ENCODE measurements around the gene MFF.
"Not testable (repeated sequence)": the region's sequence is repeated elsewhere in the genome, so short reads cannot be mapped to it uniquely, and the experiment has no call there.

Gene MFF

DNA sequence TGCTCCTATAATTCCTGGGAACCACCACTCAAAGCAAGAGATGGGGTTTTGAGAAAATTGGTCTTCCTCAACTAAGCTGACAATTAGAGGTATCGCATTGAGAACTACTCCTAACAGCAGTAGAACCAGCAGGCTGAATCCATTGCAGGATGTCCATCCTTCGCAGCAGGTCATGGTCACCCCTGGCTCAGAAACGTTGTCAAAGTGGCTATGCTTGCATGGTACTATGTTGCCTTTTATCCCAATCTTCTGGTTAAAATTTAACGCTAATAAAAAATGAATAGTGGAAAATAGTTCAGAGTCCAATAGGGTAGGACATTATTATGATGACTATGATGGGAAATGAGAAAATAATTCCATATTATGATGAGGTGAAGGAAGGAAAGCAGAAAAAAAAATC is 54.0 kb downstream of the MFF start, which contains the start of gene TM4SF20:
TM4SF20 (minus strand) TSS at position 212 of the 400 bp plus-strand sequence; CDS start at position 174, 38 bp downstream.
- no peak for DNase-seq

DNA sequence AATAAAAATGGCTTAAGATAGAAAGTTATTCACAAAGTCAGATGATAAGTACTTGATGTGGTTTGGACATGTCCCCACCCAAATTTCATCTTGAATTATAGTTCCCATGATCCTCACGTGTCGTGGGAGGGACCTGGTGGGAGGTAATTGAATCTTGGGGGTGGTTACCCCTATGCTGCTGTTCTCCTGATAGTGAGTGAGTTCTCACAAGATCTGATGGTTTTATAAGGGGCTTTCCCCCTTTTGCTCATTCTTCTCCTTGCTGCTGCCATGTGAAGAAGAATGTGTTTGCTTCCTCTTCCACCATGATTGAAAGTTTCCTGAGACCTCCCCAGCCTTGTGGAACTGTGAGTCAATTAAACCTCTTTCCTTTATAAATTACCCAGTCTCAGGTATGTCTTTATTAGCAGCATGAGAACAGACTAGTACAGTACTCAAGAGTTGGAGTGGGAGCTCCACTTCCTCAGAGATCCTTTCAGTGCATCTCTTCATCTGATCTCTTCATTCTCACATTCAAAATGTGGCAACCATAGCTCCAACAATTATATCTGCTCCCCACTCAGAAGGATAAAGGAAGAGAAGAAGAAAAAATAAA is 57.3 kb downstream of the MFF start:
- DNase-seq, result not testable (repeated sequence)

DNA sequence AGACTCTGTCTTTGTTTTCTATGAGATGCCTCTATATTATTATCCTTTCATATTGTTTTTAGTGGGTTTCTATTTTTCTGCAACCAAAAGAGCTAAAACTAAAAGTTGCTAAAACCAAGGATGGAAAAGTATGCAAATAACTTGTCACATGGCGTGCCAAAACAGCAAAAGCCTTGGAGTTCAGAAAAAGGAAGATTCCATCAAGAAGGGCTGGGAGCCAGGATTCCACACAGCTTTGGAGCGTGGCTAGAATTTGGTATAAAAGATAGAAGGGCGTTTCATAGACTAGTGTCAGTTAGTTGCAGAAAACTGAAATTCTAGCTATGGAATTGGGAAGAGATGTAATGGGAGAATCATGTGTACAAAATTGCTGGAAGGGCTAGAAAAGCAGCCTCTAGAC is 58.6 kb downstream of the MFF start:
- DNase-seq, result no peak

DNA sequence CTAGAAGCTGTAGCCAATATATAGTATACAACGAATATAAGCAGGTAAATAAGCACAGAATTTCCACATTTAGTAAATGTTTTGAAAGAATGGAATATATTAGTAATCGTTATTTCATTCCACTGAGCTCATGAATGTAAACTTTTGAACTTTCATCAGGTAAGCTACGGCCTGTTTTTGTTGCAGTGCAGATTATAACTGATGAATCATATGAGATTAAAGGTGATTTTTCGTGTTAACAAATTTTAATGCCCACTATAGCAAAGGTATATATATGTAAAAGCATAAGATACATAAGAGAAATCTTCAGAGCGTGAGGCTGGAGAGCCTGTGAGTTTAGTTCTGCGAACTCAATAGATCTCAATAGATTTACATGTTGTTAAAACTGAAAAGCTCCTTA is 61.6 kb downstream of the MFF start:
- DNase-seq, result no peak

DNA sequence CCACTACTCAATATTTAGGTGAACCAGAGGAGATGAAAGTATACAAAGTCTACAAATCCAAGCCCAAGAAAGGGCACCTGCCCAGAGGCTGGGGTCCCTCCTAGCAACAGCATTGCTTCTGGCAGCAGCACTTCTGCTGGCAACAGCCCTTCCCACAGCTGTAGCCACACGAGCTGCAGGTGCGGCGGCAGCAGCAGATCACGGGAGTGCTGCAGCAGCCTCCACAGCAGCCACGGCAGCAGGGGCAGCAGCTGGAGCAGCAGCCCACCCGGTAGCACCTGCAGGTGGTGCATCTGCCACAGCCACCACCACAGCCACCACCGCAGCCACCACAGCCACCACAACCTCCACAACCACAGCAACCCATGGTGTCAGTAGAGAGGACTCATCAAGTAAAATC is 62.5 kb downstream of the MFF start, which contains the start of gene SCYGR1:
SCYGR1 (minus strand) TSS at position 367 of the 400 bp plus-strand sequence; CDS start at position 367, 0 bp downstream.
- DNase-seq, result not testable (repeated sequence)

DNA sequence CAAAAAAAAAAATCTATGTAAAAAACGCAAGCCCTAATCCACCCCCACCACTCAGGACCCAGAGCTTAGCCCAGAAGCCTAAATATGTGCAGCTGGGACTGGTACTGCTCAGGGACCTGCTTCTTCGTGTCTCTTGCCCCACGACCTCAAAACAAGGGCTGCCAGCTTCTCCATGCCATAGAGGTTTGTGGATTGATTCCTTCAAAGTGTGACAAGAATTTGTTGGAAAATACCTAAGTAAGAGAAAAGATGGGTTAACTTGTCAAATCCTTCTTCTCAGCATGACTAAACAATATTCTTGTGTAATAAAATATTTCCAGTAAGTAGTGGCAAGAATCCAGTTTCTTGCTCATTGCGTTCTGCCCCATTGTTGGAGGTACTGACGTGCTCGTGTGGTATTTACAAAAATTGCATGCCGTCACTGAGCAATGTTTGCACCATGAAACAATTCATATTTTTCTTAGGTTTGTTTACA is 63.5 kb downstream of the MFF start:
- DNase-seq, result no peak

DNA sequence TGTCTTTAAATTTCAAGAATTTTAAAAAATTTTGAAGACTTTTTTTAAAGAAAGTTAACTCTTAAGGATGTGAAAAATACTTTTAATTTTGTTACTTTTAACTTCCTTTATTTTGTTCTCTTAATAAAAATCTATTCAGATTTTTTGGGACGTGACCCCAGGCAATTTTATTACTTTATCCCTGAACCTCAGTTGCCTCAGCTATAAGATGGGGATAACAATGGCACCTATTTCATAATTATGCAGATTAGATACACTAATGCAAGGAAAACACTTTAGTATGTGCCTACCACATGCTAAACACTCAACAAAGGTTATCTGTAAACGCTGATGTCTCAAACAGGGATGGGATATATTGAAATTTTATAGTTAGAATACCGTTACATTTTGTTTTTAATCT is 64.2 kb downstream of the MFF start:
- no peak for DNase-seq

DNA sequence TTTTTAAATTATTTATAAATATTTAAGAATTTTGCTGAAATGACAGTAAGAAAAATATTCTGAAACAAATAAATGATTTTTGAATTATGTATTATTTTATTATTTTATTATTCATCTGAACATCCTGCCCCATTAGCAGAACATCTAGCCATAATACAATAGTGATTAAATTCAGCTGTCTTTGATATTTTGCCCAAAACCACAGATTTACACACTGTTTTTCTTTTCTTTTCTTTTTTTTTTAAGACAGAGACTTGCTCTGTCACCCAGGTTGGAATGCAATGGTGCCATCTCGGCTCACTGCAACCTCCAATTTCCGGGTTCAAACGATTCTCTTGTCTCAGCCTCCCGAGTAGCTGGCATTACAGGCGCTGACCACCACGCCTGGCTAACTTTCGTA is 64.6 kb downstream of the MFF start:
- no peak for DNase-seq

DNA sequence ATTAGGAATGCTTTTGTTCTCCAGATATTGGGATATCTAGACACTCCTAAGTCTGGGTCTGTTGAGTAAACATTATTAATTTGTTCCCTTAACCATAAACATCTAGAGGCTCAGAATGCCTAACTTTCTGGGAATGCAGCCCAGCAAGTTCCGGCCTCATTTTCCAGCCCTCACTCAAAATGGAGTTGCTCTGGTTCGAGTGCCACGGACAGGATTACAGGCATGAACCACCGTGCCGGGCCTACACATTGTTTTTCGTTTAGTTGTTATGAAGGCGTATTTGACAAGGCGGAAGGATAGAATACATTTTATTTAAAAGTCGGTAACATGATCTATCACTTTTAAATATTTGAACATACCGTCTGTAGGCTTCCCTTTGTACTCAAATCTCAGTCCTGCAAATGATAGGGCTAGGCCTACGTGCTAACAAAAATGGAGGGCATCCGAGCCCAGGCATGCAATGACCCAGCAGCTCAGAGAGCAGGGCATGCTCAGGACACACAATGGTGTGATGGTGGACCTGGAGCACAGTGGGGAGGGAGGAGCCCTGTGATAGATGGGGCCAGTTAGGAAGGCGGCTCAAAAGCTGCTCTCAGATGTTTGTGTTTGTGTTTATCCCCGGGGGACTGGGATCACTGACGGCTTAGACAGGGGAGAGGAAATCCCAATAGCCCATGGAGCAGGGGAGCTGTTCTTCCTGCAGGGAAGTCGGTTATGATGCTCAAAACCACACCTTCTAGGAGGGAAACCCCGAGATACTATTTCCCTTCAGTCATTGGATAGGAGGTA is 65.6 kb downstream of the MFF start:
- DNase-seq, result no peak

DNA sequence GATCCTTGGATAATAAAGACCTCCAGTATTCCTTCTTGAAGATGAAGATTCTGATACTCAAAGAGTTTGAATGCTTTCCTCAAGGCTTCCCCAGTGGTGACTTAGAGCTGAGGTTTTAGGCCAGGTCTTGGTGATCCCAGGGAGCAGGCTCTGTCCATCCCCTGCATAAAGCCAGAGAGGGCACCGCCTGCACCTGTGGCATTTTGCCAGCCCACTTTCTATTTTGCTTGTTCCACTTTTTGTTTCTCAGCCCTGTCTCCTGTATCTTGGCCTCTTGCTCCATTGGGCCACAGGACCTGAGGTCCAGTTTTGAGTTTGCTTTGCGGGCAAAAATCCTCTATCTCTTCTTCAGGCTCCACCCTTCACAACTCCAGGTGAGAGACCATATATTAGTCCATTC is 69.3 kb downstream of the MFF start:
- DNase-seq, result no peak

DNA sequence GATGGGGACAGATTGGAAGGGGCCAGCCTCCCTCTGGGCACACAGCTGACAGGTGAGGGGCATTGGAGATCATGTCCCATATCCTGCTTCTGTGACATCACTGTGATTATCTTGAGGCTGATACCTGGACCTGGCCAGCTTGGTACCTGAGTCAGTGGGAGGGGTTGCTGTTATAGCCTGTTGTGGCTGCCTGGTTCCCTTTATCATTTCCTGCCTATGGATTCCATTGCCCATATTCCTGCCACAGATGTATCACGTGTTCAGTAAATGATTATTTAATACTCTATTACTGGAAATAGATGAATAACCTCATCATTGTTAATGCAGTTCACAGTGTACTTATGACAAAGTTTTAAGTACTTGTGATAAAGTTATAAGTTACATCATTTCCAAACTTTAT is 70.5 kb downstream of the MFF start:
- DNase-seq, result no peak

DNA sequence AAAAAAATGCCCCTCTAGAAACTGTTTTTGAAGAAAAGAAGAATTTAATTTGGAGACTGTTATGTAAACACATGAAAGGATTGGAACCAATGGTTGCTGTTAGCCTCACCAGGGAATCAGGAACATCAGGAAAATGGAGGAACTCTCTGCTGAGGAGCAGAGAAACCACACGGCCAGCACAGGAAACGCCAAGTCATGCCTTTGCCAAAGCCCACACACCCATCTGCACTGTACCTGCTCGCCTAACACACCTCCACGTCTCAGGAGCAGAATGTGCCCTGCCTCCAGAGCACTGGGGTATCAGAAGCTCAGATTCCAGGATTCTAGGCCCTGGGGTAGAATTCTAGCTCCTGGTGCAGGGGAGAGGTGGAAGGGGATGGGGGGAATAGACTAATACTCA is 72.5 kb downstream of the MFF start:
- no peak for DNase-seq

DNA sequence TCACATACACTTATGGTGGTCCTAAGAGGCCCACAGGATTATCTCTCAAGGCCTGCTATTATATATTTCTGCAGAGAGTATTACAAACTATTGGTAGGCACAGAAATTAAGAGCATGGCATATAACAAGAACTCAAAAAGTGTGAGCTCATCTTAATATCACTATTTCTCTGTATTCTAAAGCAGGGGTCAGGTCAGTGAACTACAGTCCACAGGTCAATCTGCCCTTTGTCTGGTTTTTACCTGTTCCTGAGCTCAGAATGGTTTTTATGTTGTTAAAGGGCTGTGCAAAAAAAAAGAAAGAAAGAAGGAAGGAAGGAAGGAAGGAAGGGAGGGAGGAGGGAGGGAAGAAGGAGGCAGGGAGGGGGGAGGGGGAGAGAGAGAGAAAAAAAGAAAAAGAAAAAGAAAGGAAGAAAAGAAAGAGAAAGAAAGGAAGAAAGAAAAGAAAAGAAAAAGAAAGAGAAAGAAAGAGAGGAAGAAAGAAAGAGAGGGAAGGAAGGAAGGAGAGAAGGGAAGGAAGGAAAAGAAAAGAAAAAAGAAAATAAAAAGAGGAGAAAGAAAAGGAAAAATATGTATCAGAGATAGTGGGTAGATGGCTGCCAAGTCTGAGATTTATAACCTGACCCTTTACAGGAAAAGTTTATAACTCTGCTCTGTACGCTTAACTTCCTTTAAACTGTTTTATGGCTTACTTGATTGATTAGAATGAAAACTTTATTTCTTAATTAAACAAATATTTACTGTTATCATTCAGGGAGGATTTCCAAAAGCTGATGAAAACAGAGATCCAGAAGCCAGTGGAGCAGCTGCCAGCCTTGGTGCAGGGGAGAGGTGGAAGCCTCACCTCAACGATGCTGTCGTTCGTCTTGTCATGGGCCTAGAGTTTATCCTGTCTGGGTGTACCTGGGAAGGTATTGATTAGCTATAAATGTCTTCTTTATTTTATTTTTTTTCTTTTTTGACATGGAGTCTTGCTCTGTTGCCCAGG is 73.9 kb downstream of the MFF start:
- DNase-seq, result no peak

DNA sequence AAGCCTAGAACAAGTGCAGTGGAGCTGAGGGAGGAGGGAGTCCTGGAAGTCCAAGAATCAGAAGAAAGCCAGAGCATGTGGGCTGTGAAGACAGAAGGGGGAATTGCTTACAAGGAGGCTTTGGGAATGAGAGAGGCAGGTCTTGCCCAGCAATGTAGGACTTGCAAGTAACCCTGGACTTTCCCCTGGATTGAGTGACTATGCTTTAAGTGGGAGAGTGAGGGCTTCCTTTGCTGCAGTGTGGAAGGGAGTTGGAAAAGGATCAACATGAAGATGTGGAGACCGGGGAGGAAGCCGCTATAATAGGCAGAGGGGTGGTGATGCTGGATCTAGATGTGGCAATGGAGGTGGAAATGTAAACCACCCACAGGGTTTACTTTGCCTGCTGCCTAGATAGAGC is 76.5 kb downstream of the MFF start:
- DNase-seq, result no peak

DNA sequence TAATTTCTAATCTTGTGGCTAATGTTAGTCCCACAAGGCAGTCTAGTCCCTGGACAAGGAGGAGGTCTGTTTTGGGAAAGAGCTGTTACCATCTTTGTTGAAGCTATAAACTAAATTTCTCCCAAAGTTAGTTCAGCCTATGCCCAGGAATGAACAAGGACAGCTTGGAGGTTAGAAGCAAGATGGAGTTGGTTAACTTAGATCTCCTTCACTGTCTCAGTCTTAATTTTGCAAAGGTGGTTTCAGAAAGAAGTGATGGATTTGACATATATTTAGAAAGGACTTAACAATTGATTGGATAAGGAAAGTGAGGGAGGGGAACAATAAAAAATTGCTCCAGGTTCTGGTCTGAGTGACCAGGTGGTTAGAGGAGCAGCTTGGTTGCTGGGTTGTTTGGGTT is 77.3 kb downstream of the MFF start:
- no peak for DNase-seq

DNA sequence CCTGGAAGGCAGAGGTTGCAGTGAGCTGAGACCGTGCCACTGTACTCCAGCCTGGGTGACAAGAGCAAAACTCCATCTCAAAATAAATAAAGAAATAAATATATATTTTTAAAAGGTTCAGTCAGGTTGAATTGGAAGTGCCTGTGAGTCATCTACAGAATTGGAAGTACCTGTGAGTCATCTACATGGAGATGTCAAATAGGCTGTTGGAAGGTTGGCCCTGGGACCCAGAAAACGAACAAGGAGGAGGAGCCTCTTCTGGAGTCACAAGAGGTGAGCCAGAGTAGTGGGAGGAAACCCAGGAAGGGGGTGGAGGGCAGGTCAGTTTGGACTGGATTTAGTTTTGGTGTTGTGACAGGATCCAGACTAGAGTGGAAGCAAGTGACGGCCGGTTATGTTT is 77.9 kb downstream of the MFF start:
- no peak for DNase-seq

DNA sequence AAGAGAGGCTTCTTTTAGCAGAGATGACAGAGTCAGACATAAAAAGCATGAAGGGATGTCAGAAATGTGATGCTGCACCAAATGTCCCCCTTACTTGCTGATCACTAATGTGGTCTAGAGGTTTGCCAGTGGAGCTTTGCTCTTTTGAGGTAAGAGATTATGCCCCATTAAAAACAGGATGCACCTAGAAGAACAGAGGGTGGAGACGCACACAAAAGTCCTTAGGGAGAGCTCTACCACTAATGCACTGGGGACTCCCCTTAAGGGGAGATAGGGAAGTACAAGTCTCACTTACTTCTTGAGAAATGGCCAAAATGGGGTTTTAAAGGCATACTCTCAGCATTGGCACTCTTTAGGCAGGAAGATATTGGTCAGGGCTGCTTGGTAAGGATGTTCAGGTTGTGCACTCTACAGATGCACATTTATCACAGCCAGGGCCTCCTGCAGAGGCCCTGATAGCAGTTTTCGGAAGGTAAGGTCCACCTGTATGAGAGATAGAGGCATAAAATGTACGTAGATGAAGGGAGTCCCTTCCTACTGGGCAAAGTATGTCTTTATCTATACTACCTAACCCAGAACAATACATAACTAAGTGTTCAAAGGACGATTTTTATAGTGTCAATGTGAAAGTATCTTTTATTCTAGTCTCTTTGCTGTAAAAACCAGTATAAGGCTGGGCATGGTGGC is 79.7 kb downstream of the MFF start:
- DNase-seq, result no peak

DNA sequence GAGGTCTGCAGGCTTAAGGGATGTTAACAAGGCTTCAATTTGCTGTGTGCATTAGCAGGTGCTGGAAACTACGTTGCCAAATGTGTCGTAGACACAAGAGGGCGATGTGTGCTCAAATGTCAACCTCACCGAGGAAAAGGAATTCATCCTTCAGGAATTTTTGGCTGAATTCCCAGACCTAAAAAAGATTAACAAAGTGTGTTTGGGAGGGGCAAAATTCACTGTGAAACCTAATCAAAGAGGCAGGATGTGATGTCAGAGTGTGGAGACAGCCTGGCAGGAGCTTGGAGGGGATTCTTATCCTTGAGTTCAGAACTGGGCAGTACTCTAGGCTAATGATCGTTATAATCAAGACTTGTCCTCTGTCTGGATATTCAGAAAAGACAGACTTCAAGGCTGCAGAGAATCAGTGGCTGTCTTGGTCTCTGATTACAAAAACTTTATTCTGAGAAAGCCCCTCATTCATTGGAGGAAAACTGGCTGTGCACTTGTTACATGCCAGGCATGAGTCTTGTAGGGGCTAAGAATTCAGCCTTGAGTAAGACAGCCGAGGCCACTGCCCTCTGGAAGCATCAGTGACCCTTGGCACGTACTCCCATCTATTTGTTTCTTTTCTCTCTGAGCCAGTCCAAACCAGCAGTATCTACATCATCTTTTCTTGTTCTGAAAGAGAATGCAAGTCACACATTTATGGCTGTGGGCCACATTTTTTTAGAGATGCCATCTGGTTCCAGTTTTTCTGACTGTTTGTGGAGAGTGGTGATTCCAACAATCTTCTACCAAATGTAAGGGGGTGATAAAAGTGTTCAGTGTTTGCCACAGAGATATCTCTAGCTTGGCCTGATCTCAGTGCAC is 81.4 kb downstream of the MFF start:
- peak; percentile 66 for DNase-seq
